Skeletal muscle tissue (tissue), 4 donors: ENCODE measurements around the gene NCF2. TPM values are rescaled to one million over a fixed set of nuclear protein-coding genes. Genes with fewer than 3 reads are reported as not detected.
A peak's percentile ranks its signal among the peaks of the same experiment; 100 is the strongest.

ENCODE experiments used
- H3K27ac ChIP-seq: one replicate; pipeline ENCODE4 v1.7.0; 2013; ENCODE audit warnings: mild to moderate bottlenecking, low read depth, low read length, inconsistent platforms
- H3K27me3 ChIP-seq, 3 donors: one replicate each; pipeline ENCODE4 v1.7.0; 2013; ENCODE audit warnings: low read length in 3 of 3; ENCODE audit not compliant: control insufficient read depth in 3 of 3, insufficient read depth in 3 of 3
- H3K36me3 ChIP-seq, 3 donors: one replicate each; pipeline ENCODE4 v1.7.0; 2013; ENCODE audit warnings: low read length in 3 of 3; ENCODE audit not compliant: control insufficient read depth in 3 of 3, insufficient read depth in 3 of 3
- H3K4me1 ChIP-seq, 3 donors: one replicate each; pipeline ENCODE4 v1.7.0; 2013; ENCODE audit warnings: low read length in 3 of 3, mild to moderate bottlenecking in 3 of 3; ENCODE audit not compliant: control insufficient read depth in 3 of 3, insufficient read depth in 3 of 3
- H3K4me3 ChIP-seq, 3 donors: one replicate each; pipeline ENCODE4 v1.7.0; 2013; ENCODE audit warnings: low read length in 3 of 3
- H3K9ac ChIP-seq, 3 donors: one replicate each; pipeline ENCODE4 v1.7.0; 2013; ENCODE audit warnings: low read length in 3 of 3, mild to moderate bottlenecking in 3 of 3, moderate library complexity in 2 of 3, low read depth in 1 of 3
- H3K9me3 ChIP-seq, 3 donors: one replicate each; pipeline ENCODE4 v1.7.0; 2013; ENCODE audit warnings: low read length in 3 of 3; ENCODE audit not compliant: control insufficient read depth in 3 of 3
- total RNA-seq: library from RNA; depleted of rRNA; stranded (reverse); fragments of >200 nt; gene quantifications from one replicate; pipeline ENCODE4 v1.2.3, GENCODE V29; 2014
- donor health status: Osteomylitis.

The NCF2 gene
- total RNA-seq, 1 donor from 2014 or later: 8.9 TPM

DNA sequence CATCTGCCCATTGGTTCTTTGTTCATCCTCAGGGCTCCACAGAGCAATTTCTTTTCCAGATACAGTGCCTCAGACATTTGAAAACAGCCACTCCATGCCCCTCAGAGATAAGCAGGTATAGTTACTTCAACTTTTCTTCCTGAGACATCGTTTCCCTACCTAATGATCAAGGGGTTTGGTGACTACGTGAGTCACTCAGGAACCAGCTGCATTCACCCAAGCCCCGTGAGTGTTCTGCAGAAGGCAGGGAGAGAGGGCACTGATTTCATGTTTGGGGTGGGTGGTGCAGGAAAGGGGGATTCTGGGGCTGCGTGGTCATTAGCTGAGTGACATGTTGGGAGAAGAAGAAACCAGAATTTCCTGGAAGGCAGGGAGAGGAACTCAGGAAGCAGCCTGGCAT lies 25.0 kb downstream of the NCF2 start:
- no peaks in the 10 kb centered on the region for H3K36me3 ChIP-seq
- no peaks in the 10 kb centered on the region for H3K9me3 ChIP-seq
- no peak overlapping the region for H3K27ac ChIP-seq
- H3K4me1 ChIP-seq: peaks cover 6 to 13% (median 8%) of the 10 kb centered on the region in 3 donors
- no peak overlapping the region for H3K4me3 ChIP-seq
- H3K9ac ChIP-seq: no peak overlapping the region
- H3K27me3 ChIP-seq: peaks cover 0 to 10% (median 3%) of the 10 kb centered on the region in 3 donors

DNA sequence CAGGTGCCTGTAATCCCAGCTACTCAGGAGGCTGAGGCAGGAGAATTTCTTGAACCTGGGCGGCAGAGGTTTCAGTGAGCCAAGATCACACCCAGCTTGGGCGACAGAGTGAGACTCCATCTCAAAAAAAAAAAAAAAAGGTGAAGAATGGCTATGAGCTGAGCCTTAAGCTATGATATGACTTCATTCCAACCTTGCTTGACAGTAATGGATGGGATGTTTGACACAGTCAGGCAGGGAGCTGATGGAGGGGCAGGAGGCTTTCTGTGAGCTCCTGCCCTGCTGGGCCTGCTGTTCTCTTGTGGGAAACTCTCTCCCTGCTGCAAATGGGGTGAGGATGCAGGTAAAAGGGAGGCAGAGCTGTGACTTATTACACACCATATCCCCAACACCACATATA lies 27.6 kb downstream of the NCF2 start:
- H3K27ac ChIP-seq: no peak overlapping the region
- H3K9me3 ChIP-seq: no peaks in the 10 kb centered on the region
- peaks cover 4 to 10% (median 6%) of the 10 kb centered on the region in 3 donors for H3K4me1 ChIP-seq
- H3K4me3 ChIP-seq: no peak overlapping the region
- no peak overlapping the region for H3K9ac ChIP-seq
- H3K27me3 ChIP-seq: peaks cover 0 to 10% (median 3%) of the 10 kb centered on the region in 3 donors
- no peaks in the 10 kb centered on the region for H3K36me3 ChIP-seq

DNA sequence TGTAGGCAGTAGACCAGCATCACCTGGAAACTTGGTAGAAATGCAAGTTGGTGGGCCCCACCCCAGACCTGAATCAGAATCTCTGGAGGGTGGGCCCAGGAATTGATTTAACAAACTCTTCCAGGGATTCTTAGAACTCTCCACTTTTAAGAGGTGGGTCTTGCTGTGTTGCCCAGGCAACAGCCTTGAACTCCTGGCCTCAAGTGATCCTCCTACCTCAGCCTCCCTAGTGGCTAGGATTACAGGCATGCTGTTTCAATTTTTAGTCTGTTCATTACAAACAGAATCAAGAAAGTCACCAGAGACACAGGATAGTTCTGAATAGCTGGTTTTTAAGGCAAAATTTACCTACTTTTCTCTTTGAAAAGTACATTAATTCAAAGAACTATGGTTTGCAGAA lies 31.2 kb downstream of the NCF2 start:
- Histone ChIP-seq H3K4me1 (no peaks in the 10 kb centered on the region), H3K9me3 (no peaks in the 10 kb centered on the region), H3K4me3 (no peak overlapping the region), H3K27me3 (peaks cover 0 to 4% (median 0%) of the 10 kb centered on the region in 3 donors), H3K36me3 (peaks cover 3 to 10% (median 4%) of the 10 kb centered on the region in 3 donors), H3K27ac (no peak overlapping the region), H3K9ac (no peak overlapping the region)

DNA sequence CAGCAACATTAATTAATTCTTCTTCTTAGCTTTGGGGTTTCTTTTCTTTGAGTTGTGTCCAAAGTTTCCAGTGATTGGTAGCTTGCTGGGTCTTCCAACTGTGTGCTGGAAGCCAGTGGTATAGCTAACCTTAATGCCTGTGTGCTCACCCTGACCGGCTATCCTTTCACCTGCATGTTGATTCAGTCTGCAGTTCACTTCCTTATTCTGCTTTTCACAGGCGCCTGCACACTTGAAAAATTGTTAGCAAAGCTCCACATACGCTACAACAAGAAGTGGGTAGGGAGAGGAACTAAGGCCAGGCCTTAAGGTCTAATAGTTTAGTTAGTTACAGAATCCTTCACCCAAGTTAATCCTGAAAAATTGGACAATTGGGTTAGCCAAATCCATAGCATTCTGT lies 35.7 kb downstream of the NCF2 start:
- H3K27me3 ChIP-seq: no peaks in the 10 kb centered on the region
- no peaks in the 10 kb centered on the region for H3K9me3 ChIP-seq
- H3K4me3 ChIP-seq: no peak overlapping the region
- no peak overlapping the region for H3K9ac ChIP-seq
- H3K36me3 ChIP-seq: peaks cover 27 to 43% (median 38%) of the 10 kb centered on the region in 3 donors
- peaks cover 0 to 5% (median 0%) of the 10 kb centered on the region in 3 donors for H3K4me1 ChIP-seq
- H3K27ac ChIP-seq: no peak overlapping the region

DNA sequence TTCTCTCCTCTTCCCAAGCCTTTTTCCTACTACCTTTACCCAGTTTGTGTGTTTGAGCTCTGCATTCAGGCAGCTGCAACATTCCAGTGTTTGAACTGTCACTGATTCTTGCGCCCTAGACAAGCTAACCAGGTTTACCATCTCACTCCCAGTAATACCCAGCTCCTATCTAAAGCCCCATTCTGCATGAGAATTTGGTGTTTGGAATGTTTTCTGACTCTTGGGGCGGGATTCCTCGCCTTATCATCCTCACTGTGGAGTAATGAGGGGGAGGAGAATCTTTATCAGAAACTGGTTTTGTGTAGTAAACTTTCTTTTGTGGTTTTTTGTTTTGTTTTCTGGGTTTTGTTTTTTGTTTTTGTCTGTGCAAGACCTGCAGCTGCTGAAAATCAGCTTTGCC lies 36.5 kb downstream of the NCF2 start:
- Histone ChIP-seq H3K9ac (no peak overlapping the region), H3K4me1 (peaks cover 0 to 5% (median 0%) of the 10 kb centered on the region in 3 donors), H3K27ac (no peak overlapping the region), H3K27me3 (no peaks in the 10 kb centered on the region), H3K9me3 (no peaks in the 10 kb centered on the region), H3K36me3 (peaks cover 27 to 51% (median 40%) of the 10 kb centered on the region in 3 donors), H3K4me3 (no peak overlapping the region)

DNA sequence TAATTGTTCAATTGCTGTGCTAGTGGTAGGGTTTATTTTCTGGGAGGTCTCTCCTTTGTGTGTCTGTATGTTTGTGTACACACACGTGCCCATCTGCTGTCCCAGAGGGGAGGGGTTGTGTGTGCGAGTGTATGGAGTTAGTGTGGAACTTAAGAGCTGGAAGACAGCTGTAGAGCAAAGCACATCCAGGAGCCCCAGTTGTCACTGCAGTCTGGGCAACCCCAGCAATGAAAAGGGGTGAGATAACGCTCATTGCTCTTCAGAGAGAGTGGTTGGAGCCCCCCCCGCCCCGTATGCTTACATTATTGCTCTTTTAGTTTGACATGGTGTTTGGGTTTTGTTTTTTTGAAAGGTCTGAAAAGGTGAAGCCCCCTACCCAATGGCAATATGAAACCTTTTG lies 36.9 kb downstream of the NCF2 start:
- Histone ChIP-seq H3K4me3 (no peak overlapping the region), H3K27me3 (no peaks in the 10 kb centered on the region), H3K27ac (no peak overlapping the region), H3K9me3 (no peaks in the 10 kb centered on the region), H3K36me3 (peaks cover 27 to 56% (median 43%) of the 10 kb centered on the region in 3 donors), H3K4me1 (peaks cover 0 to 5% (median 0%) of the 10 kb centered on the region in 3 donors), H3K9ac (no peak overlapping the region)

DNA sequence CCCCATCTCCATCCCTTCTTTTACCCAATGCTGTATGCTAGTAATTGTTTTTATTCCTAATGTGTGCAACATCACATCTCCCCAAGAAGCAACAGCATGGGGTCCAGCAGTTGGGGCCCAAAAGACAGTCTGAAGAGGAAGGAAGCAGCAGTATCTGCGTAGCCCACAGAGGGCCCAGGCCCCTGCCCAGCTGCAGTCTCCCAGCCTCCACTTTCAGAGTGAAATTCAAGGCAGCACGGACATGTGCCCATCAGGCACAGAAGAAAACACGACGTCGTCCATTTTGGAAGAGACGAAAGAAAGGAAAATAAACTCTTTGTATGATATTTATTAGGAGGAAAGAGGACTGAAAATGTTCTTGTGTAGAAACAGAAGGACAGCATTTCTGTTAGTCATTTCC lies 37.4 kb downstream of the NCF2 start:
- no peaks in the 10 kb centered on the region for H3K27me3 ChIP-seq
- H3K36me3 ChIP-seq: peaks cover 27 to 58% (median 46%) of the 10 kb centered on the region in 3 donors
- H3K9me3 ChIP-seq: no peaks in the 10 kb centered on the region
- H3K9ac ChIP-seq: no peak overlapping the region
- peaks cover 0 to 5% (median 0%) of the 10 kb centered on the region in 3 donors for H3K4me1 ChIP-seq
- no peak overlapping the region for H3K4me3 ChIP-seq
- H3K27ac ChIP-seq: no peak overlapping the region

DNA sequence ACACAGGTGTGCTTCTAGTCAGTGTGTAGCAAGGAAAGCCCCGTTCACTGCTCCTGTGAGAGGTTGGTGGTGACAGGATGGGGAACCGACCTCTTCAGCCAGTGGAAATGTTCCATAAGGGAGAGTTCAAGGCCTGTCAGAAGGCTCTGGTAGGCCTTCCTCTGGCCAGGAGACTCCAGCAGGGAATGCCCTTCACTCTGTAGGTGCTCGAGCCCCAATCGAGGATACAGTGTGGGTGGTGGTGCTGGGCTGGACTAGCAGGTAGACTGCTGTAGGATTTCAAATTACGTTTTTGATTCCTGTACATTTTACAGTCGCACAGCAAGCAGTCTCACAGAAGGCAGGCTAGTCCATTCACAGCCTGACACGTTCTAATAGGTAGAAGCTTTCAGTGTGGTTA lies 37.8 kb downstream of the NCF2 start:
- Histone ChIP-seq H3K27me3 (no peaks in the 10 kb centered on the region), H3K36me3 (peaks cover 27 to 58% (median 47%) of the 10 kb centered on the region in 3 donors), H3K27ac (no peak overlapping the region), H3K9ac (no peak overlapping the region), H3K4me1 (peaks cover 0 to 5% (median 0%) of the 10 kb centered on the region in 3 donors), H3K4me3 (no peak overlapping the region), H3K9me3 (no peaks in the 10 kb centered on the region)

DNA sequence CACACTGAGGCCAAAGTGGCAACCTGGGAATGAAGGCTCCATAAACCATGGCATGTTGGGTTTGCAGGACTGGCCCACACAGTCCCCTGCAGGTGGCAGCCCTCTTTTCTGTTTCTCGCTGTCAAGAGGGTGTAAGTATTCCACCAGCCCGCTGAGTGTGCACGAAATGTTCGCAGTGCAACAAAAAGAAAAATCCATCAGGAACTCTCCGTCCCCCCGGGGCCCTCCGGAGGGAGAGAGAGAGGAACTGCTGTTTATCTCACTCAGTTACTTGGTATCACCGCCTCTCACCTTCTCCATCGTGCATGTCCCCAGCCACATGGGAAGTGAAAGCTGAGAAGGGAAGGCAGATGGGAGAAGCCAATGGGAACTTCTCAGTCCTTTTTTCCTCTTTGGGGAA lies 38.3 kb downstream of the NCF2 start:
- Histone ChIP-seq H3K36me3 (peaks cover 32 to 64% (median 49%) of the 10 kb centered on the region in 3 donors), H3K27ac (peak overlapping the region; percentile 8), H3K9me3 (no peaks in the 10 kb centered on the region), H3K9ac (no peak overlapping the region), H3K4me1 (peaks cover 0 to 5% (median 0%) of the 10 kb centered on the region in 3 donors), H3K4me3 (no peak overlapping the region), H3K27me3 (no peaks in the 10 kb centered on the region)

DNA sequence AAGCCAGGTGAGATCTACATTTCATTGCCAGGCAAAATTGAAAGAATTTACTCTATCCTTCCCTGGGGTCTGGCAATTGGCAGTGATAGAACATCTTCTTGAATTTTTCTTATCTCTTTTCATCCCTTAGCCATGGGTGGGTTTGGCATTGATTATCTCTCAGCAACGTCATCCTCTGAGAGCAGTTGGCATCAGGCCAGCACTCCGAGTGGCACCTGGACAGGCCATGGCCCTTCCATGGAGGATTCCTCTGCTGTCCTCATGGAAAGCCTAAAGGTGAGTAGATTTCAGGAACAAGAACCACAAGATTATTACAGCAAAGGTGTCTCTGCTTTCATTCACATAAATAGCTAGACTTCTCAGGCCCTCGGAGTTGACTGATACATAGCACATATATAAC lies 39.3 kb downstream of the NCF2 start:
- Histone ChIP-seq H3K4me1 (peaks cover 0 to 5% (median 0%) of the 10 kb centered on the region in 3 donors), H3K4me3 (no peak overlapping the region), H3K27me3 (no peaks in the 10 kb centered on the region), H3K9ac (no peak overlapping the region), H3K36me3 (peaks cover 37 to 73% (median 58%) of the 10 kb centered on the region in 3 donors), H3K9me3 (no peaks in the 10 kb centered on the region), H3K27ac (no peak overlapping the region)
